K562 (cell line): ENCODE data around the gene MXI1. TPM values are rescaled to one million over a fixed set of nuclear protein-coding genes. Genes with fewer than 3 reads are reported as not detected.

Experiments
- ARNT ChIP-seq, 2 experiments: fragments of 450-650 bp; IDR thresholded peaks; 2 replicates each; pipeline ENCODE4 v1.6.1; 2016; ENCODE audit warnings: mild to moderate bottlenecking in 1 of 2
- BCOR ChIP-seq: fragments of 450-650 bp; IDR thresholded peaks from 2 replicates; pipeline ENCODE4 v1.6.1; 2016
- FOSL1 ChIP-seq: fragments of 200-800 bp; sonication (Bioruptor generic); conservative IDR thresholded peaks from 2 replicates; pipeline ENCODE4 v1.6.1; 2016; ENCODE audit warnings: missing genetic modification characterization, missing compliant biosample characterization
- JUND ChIP-seq, 2 experiments: IDR thresholded peaks; 2 replicates in 1 of 2; 3 replicates in 1 of 2; pipeline ENCODE4 v1.6.1; 2011; ENCODE audit warnings: borderline replicate concordance in 2 of 2, low read depth in 2 of 2, low read length in 2 of 2, improper control_type of control experiment in 1 of 2, missing biosample characterization in 1 of 2, missing genetic modification characterization in 1 of 2, missing genetic modification reagents in 1 of 2
- RBM14 ChIP-seq: fragments of 200-400 bp; formaldehyde crosslinking; IDR thresholded peaks from 2 replicates; pipeline ENCODE4 v1.6.1; 2018; ENCODE audit warnings: low read depth, mild to moderate bottlenecking, low read length, moderate library complexity, borderline replicate concordance; ENCODE audit not compliant: insufficient read depth
- SMC3 ChIP-seq: conservative IDR thresholded peaks from 2 replicates; pipeline ENCODE4 v1.6.1; 2011; ENCODE audit warnings: low read depth, low read length, improper control_type of control experiment; ENCODE audit not compliant: insufficient read depth
- TCF7 ChIP-seq: sonication (generic); IDR thresholded peaks from 2 replicates; pipeline ENCODE4 v1.6.1; 2016; ENCODE audit warnings: antibody characterized with exemption, borderline replicate concordance
- ZKSCAN8 ChIP-seq: fragments of 200-800 bp; sonication (Bioruptor generic); IDR thresholded peaks from 2 replicates; pipeline ENCODE4 v1.6.1; 2016; ENCODE audit warnings: missing genetic modification characterization, missing compliant biosample characterization
- polyA plus RNA-seq, 8 experiments: library from polyadenylated mRNA; depleted of rRNA in 4 of 8; stranded (reverse) in 5 of 8; unstranded in 3 of 8; fragments of >200 nt; fragmentation: Nextera tagmentation in 2 of 8; fragmentation: Illumina TruSeq in 1 of 8; extraction: Ambion mirVana in 2 of 8; extraction: Trizol in 1 of 8; gene quantifications; 2 replicates each; pipeline versions ENCODE4 v1.2.1 to v1.2.3, GENCODE V29; 2011 to 2014; ENCODE audit warnings: inconsistent platforms in 1 of 8, missing spikeins in 1 of 8
- total RNA-seq, 7 experiments: library from RNA; depleted of rRNA in 6 of 7; stranded (reverse); fragments of >200 nt in 6 of 7; fragmentation: Illumina TruSeq in 2 of 7; extraction: Trizol in 2 of 7; gene quantifications; 2 replicates each; pipeline versions ENCODE4 v1.2.1 to v1.2.3, GENCODE V29; 2011 to 2021; ENCODE audit warnings: low replicate concordance in 1 of 7
- TF ChIP-seq, protein P1 (sequence below), 3 experiments: IDR thresholded peaks in 2 of 3; conservative IDR thresholded peaks in 1 of 3; 2 replicates each; pipeline ENCODE4 v1.5.1; 2011 to 2012; ENCODE audit warnings: low read length in 3 of 3, mild to moderate bottlenecking in 3 of 3, control low read depth in 2 of 3, improper control_type of control experiment in 1 of 3, inconsistent platforms in 1 of 3, low read depth in 1 of 3, mixed read lengths in 1 of 3, moderate library complexity in 1 of 3; ENCODE audit not compliant: insufficient read depth in 2 of 3
- TF ChIP-seq, protein P2 (sequence below), 2 experiments: fragments of 450-650 bp; conservative IDR thresholded peaks; 2 replicates each; pipeline ENCODE4 v1.6.1; 2017; ENCODE audit warnings: mild to moderate bottlenecking in 2 of 2, moderate library complexity in 2 of 2
- TF ChIP-seq, protein P3 (sequence below): sonication (generic); IDR thresholded peaks from 2 replicates; pipeline ENCODE4 v1.6.1; 2016
- TF ChIP-seq, protein P4 (sequence below), 2 experiments: fragments of 450-650 bp; formaldehyde crosslinking in 1 of 2; IDR thresholded peaks; 2 replicates each; pipeline versions ENCODE4 v1.4.0 to v1.6.1; 2014 to 2020; ENCODE audit warnings: mild to moderate bottlenecking in 2 of 2, borderline replicate concordance in 1 of 2, low read depth in 1 of 2

Gene MXI1
- total and polyA plus RNA-seq, 9 of the 15 experiments (the other 6 are each of a cell fraction or from before 2014, with no cell fraction given), result 9.1 to 23.7 (median 14.8) TPM

DNA sequence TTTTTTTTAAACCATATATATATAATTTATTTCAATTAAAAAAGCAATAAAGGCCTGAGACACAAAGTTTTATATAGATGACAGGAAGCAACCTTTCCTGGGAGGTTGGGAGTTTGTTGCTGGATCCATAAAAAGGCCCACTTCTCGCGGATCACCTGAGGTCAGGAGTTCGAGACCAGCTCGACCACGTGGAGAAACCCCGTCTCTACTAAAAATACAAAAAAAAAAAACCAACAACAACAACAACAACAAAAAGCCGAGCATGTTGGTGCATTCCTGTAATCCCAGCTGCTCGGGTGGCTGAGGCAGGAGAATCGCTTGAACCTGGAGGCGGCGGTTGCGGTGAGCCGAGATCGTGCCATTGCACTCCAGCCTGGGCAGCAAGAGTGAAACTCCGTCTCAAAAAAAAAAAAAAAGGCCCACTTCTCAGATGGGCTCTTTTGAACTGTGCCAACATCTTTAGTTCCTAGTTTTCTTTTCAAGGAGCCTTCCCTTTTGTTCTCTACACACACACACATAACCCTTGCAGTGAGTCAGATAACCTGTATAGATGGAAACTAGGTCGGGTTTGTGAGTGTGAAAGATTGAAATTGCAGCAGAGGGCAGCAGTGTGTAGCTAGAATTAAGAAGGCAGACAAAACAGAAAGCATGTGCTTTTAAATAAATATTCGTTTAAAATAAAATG lies 98.5 kb downstream of the MXI1 start (continued):
- TF ChIP-seq FOSL1 (tag), result peak; percentile 49
- TF ChIP-seq BCOR, result peak; percentile 55; the same call in 1 of the 2 replicates
- no peak for TF ChIP-seq TCF7
- TF ChIP-seq ARNT (IDR thresholded peaks at IDR 0.05), result no peak
- TF ChIP-seq, protein P1, sequence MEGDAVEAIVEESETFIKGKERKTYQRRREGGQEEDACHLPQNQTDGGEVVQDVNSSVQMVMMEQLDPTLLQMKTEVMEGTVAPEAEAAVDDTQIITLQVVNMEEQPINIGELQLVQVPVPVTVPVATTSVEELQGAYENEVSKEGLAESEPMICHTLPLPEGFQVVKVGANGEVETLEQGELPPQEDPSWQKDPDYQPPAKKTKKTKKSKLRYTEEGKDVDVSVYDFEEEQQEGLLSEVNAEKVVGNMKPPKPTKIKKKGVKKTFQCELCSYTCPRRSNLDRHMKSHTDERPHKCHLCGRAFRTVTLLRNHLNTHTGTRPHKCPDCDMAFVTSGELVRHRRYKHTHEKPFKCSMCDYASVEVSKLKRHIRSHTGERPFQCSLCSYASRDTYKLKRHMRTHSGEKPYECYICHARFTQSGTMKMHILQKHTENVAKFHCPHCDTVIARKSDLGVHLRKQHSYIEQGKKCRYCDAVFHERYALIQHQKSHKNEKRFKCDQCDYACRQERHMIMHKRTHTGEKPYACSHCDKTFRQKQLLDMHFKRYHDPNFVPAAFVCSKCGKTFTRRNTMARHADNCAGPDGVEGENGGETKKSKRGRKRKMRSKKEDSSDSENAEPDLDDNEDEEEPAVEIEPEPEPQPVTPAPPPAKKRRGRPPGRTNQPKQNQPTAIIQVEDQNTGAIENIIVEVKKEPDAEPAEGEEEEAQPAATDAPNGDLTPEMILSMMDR (IDR thresholded peaks at IDR 0.05 in 2 of 3, conservative IDR thresholded peaks at IDR 0.05 in 1 of 3; ENCODE audit: insufficient read depth in 2 of 3, low read depth in 1 of 3, low read length in 3 of 3), result peak; percentile 53 to 66 (median 55); a peak in 4 of 6 replicates
- TF ChIP-seq JUND (IDR thresholded peaks at IDR 0.05; ENCODE audit: borderline replicate concordance, low read depth, low read length), result peak; percentile 9; the same call in 1 of the 2 replicates
- TF ChIP-seq JUND (tag; IDR thresholded peaks at IDR 0.05; ENCODE audit: borderline replicate concordance, low read depth, low read length), result no peak
- TF ChIP-seq, protein P2, sequence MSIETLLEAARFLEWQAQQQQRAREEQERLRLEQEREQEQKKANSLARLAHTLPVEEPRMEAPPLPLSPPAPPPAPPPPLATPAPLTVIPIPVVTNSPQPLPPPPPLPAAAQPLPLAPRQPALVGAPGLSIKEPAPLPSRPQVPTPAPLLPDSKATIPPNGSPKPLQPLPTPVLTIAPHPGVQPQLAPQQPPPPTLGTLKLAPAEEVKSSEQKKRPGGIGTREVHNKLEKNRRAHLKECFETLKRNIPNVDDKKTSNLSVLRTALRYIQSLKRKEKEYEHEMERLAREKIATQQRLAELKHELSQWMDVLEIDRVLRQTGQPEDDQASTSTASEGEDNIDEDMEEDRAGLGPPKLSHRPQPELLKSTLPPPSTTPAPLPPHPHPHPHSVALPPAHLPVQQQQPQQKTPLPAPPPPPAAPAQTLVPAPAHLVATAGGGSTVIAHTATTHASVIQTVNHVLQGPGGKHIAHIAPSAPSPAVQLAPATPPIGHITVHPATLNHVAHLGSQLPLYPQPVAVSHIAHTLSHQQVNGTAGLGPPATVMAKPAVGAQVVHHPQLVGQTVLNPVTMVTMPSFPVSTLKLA (conservative IDR thresholded peaks at IDR 0.05), result peak in 1 of 2 experiments; percentile 66; a peak in 1 of 4 replicates
- no peak for TF ChIP-seq RBM14
- TF ChIP-seq, protein P3, sequence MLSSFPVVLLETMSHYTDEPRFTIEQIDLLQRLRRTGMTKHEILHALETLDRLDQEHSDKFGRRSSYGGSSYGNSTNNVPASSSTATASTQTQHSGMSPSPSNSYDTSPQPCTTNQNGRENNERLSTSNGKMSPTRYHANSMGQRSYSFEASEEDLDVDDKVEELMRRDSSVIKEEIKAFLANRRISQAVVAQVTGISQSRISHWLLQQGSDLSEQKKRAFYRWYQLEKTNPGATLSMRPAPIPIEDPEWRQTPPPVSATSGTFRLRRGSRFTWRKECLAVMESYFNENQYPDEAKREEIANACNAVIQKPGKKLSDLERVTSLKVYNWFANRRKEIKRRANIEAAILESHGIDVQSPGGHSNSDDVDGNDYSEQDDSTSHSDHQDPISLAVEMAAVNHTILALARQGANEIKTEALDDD, result peak; percentile 74
- TF ChIP-seq SMC3, result 0 out of 2 replicates have a peak, but pooled peaks have one; percentile 12
- TF ChIP-seq ZKSCAN8 (CRISPR knock-in tag), result 0 out of 2 replicates have a peak, but pooled peaks have one; percentile 23
- TF ChIP-seq, protein P4, sequence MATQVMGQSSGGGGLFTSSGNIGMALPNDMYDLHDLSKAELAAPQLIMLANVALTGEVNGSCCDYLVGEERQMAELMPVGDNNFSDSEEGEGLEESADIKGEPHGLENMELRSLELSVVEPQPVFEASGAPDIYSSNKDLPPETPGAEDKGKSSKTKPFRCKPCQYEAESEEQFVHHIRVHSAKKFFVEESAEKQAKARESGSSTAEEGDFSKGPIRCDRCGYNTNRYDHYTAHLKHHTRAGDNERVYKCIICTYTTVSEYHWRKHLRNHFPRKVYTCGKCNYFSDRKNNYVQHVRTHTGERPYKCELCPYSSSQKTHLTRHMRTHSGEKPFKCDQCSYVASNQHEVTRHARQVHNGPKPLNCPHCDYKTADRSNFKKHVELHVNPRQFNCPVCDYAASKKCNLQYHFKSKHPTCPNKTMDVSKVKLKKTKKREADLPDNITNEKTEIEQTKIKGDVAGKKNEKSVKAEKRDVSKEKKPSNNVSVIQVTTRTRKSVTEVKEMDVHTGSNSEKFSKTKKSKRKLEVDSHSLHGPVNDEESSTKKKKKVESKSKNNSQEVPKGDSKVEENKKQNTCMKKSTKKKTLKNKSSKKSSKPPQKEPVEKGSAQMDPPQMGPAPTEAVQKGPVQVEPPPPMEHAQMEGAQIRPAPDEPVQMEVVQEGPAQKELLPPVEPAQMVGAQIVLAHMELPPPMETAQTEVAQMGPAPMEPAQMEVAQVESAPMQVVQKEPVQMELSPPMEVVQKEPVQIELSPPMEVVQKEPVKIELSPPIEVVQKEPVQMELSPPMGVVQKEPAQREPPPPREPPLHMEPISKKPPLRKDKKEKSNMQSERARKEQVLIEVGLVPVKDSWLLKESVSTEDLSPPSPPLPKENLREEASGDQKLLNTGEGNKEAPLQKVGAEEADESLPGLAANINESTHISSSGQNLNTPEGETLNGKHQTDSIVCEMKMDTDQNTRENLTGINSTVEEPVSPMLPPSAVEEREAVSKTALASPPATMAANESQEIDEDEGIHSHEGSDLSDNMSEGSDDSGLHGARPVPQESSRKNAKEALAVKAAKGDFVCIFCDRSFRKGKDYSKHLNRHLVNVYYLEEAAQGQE (IDR thresholded peaks at IDR 0.05; ENCODE audit: borderline replicate concordance), result peak; percentile 30; the same call in 1 of the 2 replicates
- TF ChIP-seq, protein P4 (CRISPR knock-in tag; IDR thresholded peaks at IDR 0.05; ENCODE audit: low read depth), result no peak
- TF ChIP-seq, all 486 proteins: peak for 16
